Activated T-cell treated with anti-CD3 and anti-CD28 coated beads, Interleukin-2, amount 50 U/mL, for 4 hours (primary cell): ENCODE measurements around the gene CACNG5. TPM values are rescaled to one million over a fixed set of nuclear protein-coding genes. Genes with fewer than 3 reads are reported as not detected.

Experiments
- ATAC-seq, 2 donors: fragments of 200-7000 bp; cut with Tn5 transposase; one replicate each; pipeline ENCODE4 v1.10.0; 2021
- DNase-seq: peaks from one replicate; pipeline ENCODE4 v3.0.0-alpha.2; 2020
- H3K27me3 Mint-ChIP-seq: one replicate; pipeline ENCODE4 v1.8.0; 2021; ENCODE audit warnings: low read depth, mixed read lengths
- H3K36me3 Mint-ChIP-seq: one replicate; pipeline ENCODE4 v1.8.0; 2022; ENCODE audit warnings: mixed read lengths; ENCODE audit not compliant: insufficient read depth
- H3K4me1 Mint-ChIP-seq: one replicate; pipeline ENCODE4 v1.8.0; 2021; ENCODE audit warnings: low read depth, mixed read lengths
- H3K4me3 Mint-ChIP-seq: one replicate; pipeline ENCODE4 v1.8.0; 2021; ENCODE audit warnings: mild to moderate bottlenecking, moderate library complexity, mixed read lengths
- H3K9me3 Mint-ChIP-seq: one replicate; pipeline ENCODE4 v1.8.0; 2021; ENCODE audit warnings: mixed read lengths
- total RNA-seq, 3 donors: library from RNA; stranded (reverse); gene quantifications; one replicate each; pipeline ENCODE4 v1.2.1, GENCODE V29; 2021

The CACNG5 gene
- total RNA-seq, 3 donors from 2014 or later, result not detected

DNA sequence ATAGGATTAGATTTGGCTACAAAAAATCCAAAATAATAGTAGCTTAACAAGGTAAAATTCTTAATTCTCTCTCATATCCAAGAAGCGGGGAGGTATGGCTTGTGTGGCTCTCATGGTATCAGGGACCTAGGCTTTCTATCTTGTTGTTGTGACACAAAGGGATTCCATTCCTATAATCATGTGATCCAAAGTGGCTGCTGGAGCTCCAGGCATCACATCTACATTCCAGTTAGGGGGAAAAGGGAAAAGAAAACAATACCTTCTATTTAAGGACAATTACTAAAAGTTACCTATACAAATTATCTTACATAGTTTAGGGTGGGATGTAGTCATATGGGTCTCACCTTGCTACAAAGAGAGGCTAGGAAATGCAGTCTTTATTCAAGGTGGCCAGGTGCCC lies 82.0 kb downstream of the CACNG5 start:
- no peak for DNase-seq
- Mint-ChIP-seq H3K4me1 (no peaks in the 10 kb centered on the region), H3K9me3 (peaks cover 10% of the 10 kb centered on the region), H3K27me3 (peaks cover 34% of the 10 kb centered on the region), H3K36me3 (no peaks in the 10 kb centered on the region), H3K4me3 (no peak overlapping the region)
- no peak for ATAC-seq

DNA sequence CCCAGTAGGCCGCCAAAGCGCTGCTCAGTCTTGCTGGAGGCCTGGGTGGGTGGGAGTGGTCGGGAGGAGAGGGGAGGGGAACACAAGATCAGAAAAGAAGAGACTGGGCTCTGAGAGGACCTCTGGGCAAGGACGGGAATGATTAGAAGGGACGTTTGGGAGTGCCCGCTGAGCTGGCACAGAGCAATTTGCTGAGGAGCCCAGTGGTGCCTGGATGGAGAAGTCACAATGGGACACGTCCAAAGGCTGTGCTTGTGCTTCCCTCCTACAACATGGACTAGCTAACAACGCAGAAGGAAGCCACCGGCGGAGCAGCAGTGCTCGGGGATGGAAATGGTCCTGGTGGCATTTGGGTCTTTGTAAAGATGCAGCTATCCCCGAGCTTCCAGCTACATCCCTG lies 84.0 kb downstream of the CACNG5 start:
- Mint-ChIP-seq H3K27me3 (peaks cover 29% of the 10 kb centered on the region), H3K36me3 (no peaks in the 10 kb centered on the region), H3K4me1 (no peaks in the 10 kb centered on the region), H3K9me3 (peaks cover 11% of the 10 kb centered on the region), H3K4me3 (no peak overlapping the region)
- ATAC-seq (no peak), DNase-seq (no peak)

DNA sequence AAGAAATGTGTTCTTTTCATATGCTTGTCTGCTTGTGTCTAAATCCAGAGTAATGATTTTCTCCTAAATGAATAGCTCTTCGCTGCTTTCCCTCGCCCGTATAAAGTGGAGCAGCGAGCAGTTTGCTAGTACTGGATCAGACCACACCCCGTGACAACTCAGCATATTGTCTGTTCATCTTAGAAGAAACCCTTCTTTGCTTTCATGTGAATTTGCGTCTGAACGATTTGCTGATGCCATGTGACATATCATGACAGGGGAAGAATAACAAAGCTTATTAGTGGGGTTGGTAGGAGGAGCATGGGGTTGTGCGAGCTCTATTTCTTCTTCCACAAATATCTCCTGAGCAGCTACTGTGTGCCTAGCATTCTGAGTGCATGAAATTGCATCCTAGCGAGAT lies 85.5 kb downstream of the CACNG5 start:
- Mint-ChIP-seq H3K4me3 (no peak overlapping the region), H3K9me3 (peaks cover 11% of the 10 kb centered on the region), H3K4me1 (no peaks in the 10 kb centered on the region), H3K36me3 (no peaks in the 10 kb centered on the region), H3K27me3 (peaks cover 22% of the 10 kb centered on the region)
- ATAC-seq, result no peak
- DNase-seq, result no peak

DNA sequence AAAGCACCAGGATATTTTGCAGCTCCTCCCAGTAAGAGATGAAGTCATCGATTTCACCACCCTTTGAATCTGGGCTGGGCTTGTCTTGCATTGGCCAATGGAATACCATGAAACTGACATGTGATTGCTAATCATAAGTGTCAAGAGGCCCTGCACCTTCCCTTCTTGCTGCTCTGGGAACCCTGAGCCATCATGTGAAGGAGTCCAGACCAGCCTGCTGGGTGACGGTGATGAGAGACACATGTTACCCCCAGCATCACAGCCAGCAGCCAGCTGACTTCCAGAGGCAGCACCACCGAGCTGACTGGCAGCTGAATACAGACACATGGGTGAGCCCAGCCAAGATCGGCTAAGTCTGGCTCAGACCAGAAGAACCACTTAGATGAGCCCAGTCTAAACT lies 86.0 kb downstream of the CACNG5 start:
- Mint-ChIP-seq H3K36me3 (no peaks in the 10 kb centered on the region), H3K9me3 (peaks cover 11% of the 10 kb centered on the region), H3K4me3 (no peak overlapping the region), H3K4me1 (no peaks in the 10 kb centered on the region), H3K27me3 (peaks cover 17% of the 10 kb centered on the region)
- ATAC-seq, result no peak
- DNase-seq, result no peak

DNA sequence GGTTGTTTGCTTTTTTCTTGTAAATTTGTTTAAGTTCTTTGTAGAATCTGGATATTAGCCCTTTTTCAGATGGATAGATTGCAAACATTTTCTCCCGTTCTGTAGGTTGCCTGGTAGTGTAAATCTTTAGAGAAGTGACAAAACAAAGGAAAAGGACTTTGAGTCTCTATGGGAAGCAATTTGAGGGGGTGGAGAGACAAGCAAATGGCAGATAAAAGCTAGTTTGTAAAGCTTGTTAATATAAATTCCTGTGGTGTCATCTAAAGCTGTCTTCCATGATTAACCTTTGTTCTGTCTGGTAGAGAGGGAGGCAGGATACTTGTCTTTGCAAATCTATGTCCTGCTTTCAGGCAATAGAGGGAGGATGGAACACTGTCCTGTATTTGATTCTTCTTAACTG lies 89.0 kb downstream of the CACNG5 start:
- Mint-ChIP-seq H3K4me3 (no peak overlapping the region), H3K36me3 (no peaks in the 10 kb centered on the region), H3K9me3 (peaks cover 5% of the 10 kb centered on the region), H3K27me3 (peaks cover 25% of the 10 kb centered on the region), H3K4me1 (no peaks in the 10 kb centered on the region)
- ATAC-seq, result no peak
- DNase-seq, result no peak

DNA sequence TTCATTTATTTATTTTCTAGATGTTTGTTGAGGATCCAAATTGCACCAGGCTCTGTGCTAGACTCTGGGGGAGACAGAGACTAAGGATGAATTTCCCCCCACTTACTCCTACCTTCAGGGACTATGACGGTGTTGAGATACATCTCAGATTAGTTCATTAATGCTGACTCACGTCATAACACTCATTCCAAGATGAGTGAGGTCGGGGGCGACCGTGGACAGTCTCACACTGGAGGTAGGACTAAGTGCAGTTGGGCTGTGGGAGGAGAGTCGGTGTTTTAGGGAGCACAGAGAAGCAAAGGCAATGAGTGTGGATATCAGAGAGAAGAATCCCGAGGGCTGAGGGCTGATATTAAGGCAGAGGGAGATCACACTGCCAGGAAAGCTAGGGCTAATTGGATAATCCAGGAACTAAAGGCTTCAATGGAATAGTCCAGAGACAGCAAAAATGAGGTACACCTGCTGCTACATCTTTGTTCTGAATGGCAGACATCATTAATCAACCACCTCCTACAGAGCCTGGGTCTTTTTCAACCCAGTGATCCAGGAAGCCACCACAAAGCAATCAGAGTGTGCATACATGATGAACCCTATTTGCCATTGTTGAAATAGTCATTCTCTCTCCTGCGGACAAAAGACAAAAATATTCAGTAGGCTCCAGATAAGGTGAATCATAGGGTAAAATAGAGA lies 91.0 kb downstream of the CACNG5 start:
- Mint-ChIP-seq H3K4me1 (no peaks in the 10 kb centered on the region), H3K4me3 (no peak overlapping the region), H3K9me3 (peaks cover 5% of the 10 kb centered on the region), H3K27me3 (peaks cover 29% of the 10 kb centered on the region), H3K36me3 (no peaks in the 10 kb centered on the region)
- ATAC-seq (no peak), DNase-seq (no peak)

DNA sequence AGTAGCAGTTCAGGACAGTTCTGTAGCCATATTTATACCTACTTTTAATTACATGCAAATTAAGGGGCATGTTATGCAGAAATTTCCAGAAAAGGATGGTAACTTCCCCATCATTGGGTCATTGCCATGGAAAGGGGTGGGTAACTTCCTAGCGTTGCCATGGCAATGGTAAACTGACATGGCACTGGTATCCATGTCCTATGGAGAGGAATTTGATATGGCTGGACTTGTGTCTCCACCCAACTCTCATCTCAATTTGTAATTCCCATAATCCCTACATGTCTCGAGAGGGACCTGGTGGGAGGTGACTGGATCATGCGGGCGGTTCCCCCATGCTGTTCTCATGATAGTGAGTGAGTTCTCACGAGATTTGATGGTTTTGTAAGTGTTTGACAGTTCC lies 94.0 kb downstream of the CACNG5 start:
- H3K36me3 Mint-ChIP-seq, result no peaks in the 10 kb centered on the region
- no peak overlapping the region for H3K4me3 Mint-ChIP-seq
- no peaks in the 10 kb centered on the region for H3K9me3 Mint-ChIP-seq
- no peak for DNase-seq
- H3K4me1 Mint-ChIP-seq, result no peaks in the 10 kb centered on the region
- no peak for ATAC-seq
- H3K27me3 Mint-ChIP-seq, result peaks cover 29% of the 10 kb centered on the region

DNA sequence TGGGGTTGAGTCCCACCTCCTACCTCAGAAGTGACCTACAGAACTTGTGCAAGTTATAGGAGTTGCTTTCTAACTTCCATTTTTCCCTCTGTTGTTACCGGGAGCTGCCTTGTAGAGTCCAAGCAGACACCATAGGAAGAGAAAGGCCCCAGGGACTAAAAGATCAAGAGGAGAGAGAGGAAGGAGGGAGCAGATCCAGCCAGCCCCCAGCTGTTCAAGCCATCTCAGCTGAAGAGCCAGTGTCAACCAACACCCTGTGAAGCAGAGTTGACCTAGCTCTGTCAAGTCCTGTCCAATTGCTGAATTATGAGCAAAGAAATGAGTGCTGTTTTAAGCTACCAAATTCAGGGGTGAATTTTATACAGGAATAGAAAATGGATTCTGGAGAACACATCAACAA lies 94.7 kb downstream of the CACNG5 start:
- ATAC-seq (no peak), DNase-seq (no peak)
- peaks cover under 1% of the 10 kb centered on the region for H3K9me3 Mint-ChIP-seq
- H3K4me1 Mint-ChIP-seq, result no peaks in the 10 kb centered on the region
- no peaks in the 10 kb centered on the region for H3K36me3 Mint-ChIP-seq
- peaks cover 26% of the 10 kb centered on the region for H3K27me3 Mint-ChIP-seq
- H3K4me3 Mint-ChIP-seq, result no peak overlapping the region

DNA sequence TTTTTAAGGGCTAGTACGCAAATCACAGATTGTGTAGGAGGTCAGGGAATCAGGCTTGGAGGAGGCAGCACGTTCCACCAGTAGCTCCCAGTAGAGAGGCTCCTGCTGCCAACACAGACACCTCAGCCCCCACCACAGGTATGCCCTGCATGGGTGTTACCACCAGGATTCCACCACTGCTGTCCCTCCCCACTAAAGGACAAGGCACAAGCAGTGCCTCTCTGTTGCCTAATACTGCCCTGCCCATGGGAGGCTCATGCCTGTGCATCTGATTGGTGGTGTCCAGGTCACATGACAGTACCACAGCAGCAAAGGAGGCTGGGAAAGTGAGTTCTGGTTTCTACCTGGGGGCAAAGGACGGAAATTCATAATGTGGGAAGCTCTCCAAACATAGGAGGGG lies 96.0 kb downstream of the CACNG5 start:
- Mint-ChIP-seq H3K27me3 (peaks cover 25% of the 10 kb centered on the region), H3K4me1 (no peaks in the 10 kb centered on the region), H3K9me3 (peaks cover 5% of the 10 kb centered on the region), H3K4me3 (no peak overlapping the region), H3K36me3 (no peaks in the 10 kb centered on the region)
- no peak for DNase-seq
- ATAC-seq, result no peak

DNA sequence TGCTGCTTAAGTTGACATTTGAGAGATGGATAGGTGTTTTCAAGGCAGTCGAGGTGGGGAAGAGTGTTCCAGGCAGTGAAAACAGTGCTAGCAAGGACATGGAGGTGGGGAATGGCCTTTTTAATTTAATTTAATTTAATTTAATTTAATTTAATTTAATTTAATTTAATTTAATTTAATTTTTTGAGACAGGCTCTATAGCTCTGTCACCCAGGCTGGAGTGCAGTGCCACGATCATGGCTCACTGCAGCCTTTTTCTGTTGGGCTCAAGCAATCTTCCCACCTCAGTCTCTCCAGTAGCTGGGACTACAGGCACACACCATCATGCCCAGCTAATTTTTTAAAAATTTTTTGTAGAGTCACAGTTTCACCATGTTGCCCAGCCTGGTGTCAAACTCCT lies 97.4 kb downstream of the CACNG5 start:
- Mint-ChIP-seq H3K27me3 (peaks cover 23% of the 10 kb centered on the region), H3K9me3 (peaks cover 5% of the 10 kb centered on the region), H3K4me3 (no peak overlapping the region), H3K36me3 (no peaks in the 10 kb centered on the region), H3K4me1 (no peaks in the 10 kb centered on the region)
- ATAC-seq, result no peak
- DNase-seq, result no peak

DNA sequence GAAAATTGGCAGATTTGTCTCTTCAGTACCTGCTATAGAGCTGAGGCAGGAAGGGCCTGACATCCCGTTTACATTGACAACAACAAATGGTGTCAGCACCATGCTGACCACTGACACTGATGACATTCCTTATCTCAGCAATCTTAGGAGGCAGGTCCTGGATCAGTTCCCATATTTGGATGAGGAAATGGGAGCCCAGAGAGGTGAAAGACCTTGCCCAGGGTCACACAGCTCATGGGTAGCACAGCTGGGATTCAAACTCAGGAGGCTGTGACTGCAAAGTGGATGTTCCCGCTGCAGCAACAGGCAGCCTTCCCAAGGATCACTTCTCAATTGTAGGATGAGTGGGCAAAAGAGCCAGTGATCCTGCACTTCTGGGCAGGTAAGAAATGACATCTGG lies 99.1 kb downstream of the CACNG5 start:
- no peaks in the 10 kb centered on the region for H3K36me3 Mint-ChIP-seq
- peaks cover 25% of the 10 kb centered on the region for H3K27me3 Mint-ChIP-seq
- ATAC-seq (no peak), DNase-seq (no peak)
- H3K4me3 Mint-ChIP-seq, result no peak overlapping the region
- H3K9me3 Mint-ChIP-seq, result peaks cover 8% of the 10 kb centered on the region
- no peaks in the 10 kb centered on the region for H3K4me1 Mint-ChIP-seq

Other genes with a start within 250 kb of the CACNG5 start
- gene CACNG4, start 129.6 kb downstream of the CACNG5 start, total RNA-seq, result under 1 TPM in 1 of 3 donors, not detected in 2; 0.05 TPM
- gene CACNG1, start 209.4 kb downstream of the CACNG5 start, total RNA-seq, result not detected